Fibroblast of lung (primary cell): ENCODE results near the gene DRGX.

ENCODE experiments used
- EZH2 ChIP-seq: IDR thresholded peaks from 2 replicates; pipeline ENCODE4 v1.5.1; 2012; ENCODE audit warnings: low read length, control low read depth, mild to moderate bottlenecking; ENCODE audit errors: missing control alignments
- TF ChIP-seq, protein P1 (sequence below), 2 donors: IDR thresholded peaks in 1 of 2; conservative IDR thresholded peaks in 1 of 2; 1 replicate in 1 of 2; 2 replicates in 1 of 2; pipeline ENCODE4 v1.5.1; 2011 to 2012; ENCODE audit warnings: low read length in 2 of 2, control low read depth in 1 of 2, inconsistent platforms in 1 of 2, low read depth in 1 of 2, mild to moderate bottlenecking in 1 of 2

DNA sequence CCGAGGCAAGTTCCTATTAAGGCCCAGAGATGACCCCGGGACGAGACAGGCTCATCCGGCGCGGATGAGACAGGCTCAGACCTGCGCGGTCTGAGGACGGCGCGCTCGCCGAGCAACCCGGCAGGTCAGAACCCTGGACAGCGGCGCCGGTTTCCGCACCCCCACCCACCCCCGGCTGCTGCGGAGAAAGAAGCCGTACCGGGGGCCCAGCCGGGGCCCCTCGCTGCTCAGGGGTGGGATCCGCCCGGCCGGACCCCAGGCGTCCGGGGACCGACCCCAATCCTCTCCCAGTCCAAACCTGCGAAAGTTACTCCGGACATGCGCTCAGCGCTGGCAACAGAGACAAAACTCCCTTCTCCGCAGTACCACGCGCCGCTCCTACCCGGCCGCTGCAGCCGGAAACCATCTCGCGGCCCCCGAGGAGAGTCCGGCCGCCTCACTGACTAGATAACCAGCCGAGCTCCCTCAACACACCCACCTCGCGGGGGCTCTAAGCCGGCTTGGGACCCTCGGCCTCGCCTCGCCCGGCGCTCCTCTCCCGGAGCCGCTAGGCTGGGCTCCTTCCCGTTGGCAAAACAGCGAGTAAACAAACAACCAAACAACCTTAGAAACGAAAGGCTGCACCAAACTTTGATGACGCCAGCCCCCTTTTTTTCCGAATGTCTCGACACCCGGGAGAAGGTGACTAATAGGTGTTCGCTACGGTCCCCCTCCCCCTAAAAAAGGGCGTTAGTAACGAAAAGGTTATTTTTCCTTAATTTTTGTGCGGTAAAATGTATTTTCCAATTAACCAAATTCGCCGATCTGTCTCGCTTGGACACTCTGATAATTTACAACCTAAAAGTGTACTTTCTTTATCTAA lies 2.3 kb upstream of the DRGX start:
- TF ChIP-seq, protein P1, sequence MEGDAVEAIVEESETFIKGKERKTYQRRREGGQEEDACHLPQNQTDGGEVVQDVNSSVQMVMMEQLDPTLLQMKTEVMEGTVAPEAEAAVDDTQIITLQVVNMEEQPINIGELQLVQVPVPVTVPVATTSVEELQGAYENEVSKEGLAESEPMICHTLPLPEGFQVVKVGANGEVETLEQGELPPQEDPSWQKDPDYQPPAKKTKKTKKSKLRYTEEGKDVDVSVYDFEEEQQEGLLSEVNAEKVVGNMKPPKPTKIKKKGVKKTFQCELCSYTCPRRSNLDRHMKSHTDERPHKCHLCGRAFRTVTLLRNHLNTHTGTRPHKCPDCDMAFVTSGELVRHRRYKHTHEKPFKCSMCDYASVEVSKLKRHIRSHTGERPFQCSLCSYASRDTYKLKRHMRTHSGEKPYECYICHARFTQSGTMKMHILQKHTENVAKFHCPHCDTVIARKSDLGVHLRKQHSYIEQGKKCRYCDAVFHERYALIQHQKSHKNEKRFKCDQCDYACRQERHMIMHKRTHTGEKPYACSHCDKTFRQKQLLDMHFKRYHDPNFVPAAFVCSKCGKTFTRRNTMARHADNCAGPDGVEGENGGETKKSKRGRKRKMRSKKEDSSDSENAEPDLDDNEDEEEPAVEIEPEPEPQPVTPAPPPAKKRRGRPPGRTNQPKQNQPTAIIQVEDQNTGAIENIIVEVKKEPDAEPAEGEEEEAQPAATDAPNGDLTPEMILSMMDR (conservative IDR thresholded peaks at IDR 0.05 in 1 of 2, IDR thresholded peaks at IDR 0.05 in 1 of 2; ENCODE audit: low read depth in 1 of 2, low read length in 2 of 2) = no peak
- peak; percentile 19 for TF ChIP-seq EZH2
